GM18502 (cell line): ENCODE measurements around the gene PPP1R13B.
"Not testable (repeated sequence)": the region's sequence is repeated elsewhere in the genome, so short reads cannot be mapped to it uniquely, and the experiment has no call there.

Experiments used
- ATAC-seq: cut with Tn5 transposase; IDR thresholded peaks from one replicate; pipeline ENCODE4 v1.9.1; 2021; ENCODE audit warnings: mild to moderate bottlenecking; ENCODE audit not compliant: unreplicated experiment, poor library complexity

PPP1R13B gene

DNA sequence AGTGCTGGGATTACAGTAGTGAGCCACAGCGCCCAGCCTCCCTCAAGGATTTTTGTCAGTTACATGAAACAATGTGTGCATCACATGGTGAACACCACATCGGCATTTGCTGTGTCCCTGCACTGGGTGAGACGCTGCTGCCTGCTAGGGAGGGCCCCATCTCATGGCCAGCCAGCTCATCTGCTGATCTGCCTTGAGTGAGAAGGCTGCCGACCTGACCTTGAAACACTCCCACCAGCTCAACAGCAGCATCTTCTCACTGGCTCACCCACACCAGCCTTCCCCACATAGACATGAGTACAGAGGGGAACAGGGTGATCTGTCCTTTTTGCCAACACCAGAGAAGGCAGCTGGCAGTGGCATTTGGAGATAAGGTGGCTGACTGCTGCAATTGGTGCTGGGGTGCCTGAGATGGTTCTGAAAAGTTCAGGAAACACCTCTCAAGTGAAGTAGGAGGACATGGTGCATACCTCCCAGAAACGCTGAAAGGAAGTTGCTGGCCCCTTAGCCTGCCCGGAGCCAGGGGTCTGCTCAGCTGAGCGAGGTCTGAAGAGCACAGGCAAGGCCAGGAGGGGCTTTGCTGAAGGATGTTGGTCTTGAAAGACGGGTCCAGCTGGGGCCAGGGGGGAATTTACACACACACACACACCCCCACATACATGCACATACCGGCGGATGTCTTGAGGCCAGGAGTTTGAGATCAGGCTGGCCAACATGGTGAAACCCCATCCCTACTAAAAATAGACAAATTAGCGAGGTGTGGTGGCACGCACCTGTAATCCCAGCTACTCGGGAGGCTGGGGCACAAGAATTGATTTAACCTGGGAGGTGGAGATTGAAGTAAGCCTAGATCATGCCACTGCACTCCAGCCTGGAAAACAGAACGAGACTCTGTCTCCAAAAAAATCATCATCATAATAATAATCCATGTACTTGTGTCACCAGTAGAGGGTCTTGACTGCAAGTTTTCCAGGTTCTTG, 14.3 kb upstream of the PPP1R13B start:
- ATAC-seq: no peak

DNA sequence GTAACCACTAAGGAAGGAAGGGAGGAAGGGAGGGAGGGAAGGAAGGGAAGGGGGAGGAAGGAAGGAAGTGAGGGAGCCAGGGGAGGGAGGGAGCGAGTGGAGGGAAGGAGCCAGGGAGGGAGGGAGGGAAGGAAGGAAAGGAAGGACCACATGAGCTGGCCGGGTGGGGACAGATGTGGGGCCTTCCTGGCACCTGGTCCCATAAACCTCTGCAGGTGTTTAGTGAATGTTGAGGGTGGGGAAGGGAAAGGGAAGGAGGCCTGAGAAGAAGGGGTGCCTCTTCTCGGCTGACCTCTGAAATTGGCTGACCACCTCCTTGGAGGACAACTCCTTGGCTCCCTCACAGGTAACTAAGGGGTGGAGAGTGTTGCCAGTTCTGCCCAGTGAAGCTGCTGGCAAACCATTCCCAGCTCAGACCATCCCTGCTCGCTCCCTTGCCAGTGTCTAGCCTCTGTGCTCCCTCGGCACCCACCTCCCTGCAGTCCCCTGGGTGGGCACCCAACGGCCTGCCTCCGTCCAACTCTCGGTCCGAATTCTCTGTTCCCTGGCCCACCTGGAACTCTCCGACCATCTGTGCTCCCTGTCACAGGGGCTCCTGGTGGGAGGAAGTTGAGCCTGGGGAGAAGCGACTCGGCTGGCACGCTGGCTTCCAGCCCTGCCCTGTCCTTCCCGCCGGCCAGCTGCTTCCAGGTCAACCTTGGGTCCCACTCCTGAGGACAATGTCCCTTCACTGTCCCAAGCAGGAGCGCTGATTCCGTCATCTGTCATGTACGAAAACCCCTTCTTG, 12.2 kb upstream of the PPP1R13B start:
- ATAC-seq: no peak

DNA sequence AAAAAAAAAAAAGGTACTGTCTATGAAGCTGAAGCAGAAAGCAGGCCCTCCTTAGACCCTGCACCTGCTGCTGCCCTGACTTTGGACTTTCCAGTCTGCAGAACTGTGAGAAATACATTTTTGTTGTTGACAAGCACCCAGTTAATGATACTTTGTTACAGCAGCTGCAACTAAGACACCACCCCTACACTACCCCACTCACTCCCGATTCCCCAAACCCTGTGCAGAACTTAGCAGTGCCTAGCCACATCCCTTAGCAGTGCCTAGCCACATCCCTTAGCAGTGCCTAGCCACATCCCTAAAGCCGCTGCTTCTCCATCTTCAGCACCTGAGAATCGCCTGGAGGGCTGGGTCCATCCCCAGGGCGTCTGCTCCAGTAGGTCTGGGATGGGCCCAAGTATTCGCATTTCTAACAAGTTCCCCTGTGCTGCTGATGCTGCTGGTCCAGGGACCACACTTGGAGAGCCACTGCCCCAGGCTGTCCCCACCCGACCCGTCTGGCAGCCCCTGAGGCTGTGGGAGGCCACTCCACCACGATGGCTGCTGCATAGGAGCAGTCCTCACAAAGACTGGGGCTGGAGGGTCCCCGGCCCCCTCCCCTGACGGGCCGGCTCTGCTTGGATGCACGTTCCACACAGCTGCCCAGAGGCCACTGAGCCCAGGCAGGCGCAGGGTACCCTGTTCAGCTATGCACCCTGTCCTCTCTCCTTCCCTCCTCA, 10.8 kb upstream of the PPP1R13B start:
- no peak for ATAC-seq

DNA sequence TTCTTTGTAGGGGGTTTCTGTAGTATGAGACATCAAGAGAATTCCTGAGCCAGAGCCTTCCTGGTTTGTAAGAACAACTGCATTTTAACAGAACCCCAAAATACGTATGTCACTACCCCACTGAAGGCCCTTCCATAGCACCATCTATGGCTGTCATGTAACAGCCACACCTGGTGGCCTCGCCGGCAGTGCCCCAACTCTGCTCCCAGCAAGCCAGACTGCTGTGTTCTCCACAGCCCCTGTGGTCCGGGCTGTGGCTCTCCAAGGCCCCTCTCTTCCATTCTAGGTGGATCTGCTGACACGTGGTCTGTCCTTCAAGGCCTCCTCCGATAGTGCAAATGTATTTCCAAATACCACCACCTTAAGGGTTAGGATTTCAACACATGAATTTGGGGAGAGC, 9.9 kb upstream of the PPP1R13B start:
- no peak for ATAC-seq

DNA sequence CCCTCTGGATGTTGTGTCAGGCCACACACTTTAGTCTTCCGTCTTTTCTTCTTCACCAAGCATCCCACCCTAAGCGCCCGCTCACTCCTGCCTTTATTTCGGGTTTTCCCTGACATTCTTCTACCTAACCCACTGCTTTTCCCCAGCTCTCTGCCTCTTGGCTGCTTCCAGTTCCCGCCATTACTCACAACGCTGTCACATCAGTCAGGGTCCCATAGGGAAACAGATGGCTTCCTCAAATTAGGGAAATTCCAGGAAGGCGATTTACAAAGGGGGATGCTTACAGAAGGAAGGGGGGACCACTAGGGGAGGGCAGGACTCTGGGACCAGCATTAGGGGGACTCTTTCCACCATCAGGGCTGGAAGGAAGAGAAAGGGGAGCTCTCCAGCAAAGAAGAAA, 9.2 kb upstream of the PPP1R13B start:
- ATAC-seq: no peak

DNA sequence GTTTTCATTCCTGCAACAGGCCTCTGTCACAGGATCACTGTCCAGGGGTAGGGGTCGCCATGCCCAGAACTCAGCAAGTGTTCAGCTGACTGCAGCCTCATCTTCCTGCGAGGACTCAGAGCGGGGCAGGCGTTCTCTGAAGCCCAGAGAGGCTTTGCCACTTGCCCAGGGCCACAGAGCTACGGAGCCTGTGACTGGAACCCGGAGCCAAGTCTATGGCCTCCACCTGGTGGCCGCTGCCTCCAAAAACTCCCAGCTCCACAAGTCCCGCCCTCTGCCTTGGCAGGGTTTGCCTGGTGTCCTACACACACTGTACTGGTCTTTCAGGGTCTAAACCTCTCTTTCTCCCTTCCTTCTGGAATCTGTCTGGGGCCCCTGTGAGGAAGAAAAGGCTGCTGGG, 8.7 kb upstream of the PPP1R13B start:
- no peak for ATAC-seq

DNA sequence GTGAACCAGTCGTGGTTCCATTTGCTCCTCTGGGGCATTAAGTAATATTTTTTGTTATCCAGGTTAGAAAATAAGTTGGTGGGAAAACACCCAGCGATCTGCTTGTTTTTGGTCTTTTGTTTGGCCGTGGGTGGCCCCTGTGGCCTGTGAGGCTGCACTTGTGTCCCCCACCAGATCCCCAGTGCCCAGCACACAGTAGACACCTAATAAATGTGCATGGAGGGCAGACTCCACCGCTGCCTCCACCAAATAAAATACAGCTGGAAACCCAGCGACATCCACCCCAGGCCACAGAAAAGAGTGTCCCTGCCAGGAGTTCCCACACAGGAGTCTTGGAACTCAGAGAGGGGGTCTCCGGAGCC, 8.3 kb upstream of the PPP1R13B start:
- ATAC-seq: no peak

DNA sequence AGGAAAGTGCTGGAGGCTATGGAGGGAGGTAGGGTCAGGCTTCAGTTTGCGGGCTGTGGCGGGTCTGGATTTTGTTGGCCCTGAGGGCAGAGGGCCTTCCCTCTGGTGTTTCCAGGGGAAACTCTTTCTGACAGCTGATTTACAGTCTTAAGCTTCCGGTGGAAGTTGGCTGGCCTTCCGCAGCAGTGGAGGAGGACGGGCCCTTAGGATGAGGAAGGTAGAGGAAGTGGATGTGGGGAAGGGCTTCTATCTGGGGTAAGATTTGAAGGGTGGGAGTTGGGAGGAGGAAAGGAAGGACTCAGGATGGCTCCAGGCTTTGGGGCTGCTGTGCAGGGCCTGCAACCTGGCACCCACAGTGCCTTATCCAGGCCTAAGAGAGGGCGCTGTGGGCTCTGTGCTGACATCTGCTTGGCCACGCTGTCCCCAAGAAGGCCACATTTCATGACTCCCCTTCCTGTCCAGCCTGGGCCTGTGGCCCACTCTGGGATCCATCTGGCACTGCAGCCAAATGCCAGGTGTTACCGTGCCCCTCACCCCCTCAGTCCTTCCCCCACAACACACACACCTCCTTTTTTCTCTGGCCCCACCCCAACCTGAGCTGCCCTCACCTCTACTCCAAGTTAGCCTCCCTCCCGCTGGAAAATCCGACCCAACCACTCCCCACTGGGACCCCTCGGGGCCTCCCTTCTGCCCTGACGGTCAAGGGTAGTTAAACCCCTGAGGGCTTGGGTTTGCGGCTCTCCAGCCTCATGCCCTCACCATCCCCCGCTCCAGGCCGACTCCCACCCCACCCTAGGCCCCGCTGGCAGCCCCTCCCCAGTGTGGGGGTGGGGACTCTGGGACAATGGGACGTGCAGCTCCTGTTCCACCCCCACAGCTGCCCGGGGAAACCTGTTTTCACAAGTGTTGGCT, 7.7 kb upstream of the PPP1R13B start:
- ATAC-seq: no peak

DNA sequence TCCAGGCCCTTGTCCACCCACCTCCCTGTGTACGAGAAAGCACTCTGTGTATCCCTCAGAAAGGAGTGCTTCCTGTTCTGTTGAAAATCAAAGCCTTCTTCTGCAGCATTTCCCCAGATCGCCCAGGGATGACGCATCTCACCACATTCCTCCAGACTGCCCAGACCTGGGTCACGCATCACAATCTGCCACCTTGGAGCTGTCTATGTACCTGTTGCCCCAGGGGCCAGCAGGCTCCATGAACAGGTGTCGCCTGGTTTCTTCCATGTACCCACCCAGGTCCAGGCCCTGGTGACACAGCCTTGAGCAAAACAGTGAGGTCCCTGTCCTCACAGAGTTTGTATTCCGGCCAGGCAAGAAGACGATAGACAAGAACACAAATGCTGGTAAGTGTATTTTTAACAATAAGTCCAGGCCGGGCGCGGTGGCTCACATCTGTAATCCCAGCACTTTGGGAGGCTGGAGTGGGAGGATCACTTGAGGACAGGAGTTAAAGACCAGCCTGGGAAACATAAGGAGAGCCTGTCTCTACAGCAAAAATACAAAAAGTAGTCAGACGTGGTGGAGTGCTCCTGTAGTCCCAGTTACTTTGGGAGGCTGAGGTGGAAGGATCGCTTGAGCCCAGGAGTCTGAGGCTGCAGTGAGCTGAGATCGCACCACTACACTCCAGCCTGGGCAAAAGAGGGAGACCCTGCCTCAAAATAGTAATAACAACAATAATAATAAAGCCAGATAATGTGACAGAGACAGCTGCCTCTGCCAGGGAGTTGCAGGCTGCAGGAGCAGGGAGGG, 6.8 kb upstream of the PPP1R13B start:
- ATAC-seq: no peak

DNA sequence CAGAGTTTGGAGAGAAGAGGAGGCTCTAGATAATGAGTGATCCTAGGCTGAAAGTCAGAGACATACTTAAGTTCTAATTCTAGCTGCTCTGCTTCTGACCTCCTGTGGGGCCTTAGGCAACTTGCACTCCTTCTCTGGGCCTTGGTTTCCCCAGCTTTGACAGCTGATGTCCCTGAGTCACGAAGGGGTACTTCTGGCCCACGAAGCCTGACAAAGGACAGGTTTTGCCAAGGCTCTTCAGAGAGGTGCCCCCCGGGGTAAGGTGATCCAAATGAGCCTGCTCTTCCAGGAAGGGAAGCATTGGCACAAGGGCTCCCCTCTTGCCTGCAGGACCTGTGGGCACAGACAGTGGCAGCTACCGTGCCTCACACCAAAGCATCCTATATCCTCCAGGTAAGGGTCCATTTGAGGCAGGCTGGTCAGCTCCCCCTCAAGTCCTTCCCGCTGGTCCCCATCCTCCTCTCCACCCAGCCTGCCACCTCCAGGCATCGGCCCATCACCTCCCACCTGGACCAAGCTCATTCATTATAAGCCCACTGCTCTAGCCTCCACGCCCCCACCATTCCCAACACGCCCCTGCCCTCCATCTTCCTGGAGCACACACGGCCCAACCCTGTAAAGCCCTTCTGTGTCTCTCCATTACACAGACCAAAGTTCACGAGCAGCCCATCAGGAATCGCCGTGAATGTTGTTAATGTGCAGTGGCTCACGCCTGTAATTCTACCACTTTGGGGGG, 1.9 kb upstream of the PPP1R13B start:
- no peak for ATAC-seq

DNA sequence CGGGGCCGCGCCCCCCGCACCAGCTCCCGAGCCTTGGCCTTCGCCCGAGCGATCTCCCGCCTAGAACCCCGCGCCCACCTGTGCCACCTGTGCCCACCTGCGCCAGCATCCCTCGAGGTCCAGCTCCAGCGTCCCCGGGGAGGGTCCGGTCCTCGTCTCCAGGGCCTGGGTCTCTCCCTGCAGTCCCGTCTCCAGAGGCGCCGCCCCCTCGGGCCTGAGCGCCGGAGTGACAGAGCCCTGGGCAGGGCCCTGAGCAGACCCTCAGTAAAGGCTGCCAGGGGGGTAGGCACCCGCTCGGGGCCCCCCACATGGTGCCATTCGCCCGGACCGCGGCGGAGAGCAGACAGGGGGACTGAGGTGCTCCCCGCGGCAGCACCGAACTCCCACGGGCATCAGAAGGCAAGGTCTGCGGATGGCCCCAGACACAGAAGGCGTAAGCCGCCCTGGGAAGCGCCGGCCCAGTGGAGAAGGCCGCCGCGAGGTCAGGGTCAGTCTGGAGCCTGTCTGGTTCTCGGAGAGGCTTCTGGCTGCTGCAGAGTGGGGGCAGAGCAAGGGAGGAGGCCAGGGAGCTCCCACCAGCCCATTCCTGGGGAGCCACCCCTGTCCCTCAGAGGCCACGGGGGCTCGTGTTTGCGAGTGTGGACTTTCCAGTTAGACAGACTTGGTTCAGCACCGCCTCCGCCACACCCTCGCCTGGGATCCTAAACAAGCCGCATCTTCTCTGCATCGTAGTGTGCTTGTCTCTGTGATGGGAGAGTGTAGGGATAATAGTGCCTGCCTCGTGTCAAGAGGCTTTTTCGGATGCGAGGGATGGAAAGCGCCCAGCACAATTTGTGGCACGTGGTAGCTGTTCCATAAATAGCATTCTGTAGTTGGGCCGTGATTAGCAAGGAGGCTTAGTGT, 1.1 kb upstream of the PPP1R13B start:
- no peak for ATAC-seq

DNA sequence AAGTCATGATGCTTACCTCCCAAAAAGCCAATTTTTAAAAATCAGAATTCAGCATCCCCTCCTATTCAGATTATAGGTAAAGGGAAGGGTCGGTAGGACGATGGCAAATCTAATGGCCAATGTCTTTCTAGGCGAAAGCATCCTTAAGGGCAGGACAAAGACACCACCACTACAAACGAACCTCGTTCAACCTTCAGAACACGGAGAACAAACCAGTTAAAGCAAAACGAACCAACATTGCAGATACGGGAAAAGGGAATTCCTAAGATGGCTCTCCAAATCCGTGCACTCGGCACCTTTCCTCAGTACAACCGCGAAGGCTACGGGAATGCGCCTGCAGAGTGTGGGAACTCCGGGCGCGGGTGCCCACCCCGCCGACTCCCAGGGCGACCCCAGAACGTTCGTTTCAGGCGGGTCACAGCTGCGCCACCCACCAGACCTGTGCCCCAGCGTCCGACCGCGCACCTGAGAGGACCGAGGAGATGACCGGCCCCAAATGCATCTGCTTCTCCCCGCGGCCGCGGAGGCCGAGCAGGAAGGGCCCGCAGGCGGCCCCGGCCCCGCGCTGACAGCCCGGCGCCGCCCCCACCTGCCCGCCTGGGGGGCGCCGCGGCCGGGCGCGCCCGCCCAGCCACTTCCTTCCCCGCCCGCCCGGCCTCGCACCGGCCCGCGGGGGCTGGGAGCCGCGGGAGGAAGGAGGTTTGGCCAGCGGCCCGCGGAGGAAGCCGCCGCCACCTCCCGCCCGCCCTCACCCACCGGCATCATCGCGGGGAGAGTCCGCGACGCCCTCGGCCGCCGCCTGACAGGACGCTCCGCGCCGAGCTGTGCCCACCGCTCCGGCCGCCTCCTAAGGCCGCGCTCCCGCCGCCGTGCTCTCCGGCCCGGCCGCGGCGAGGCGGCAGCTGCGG, 578 bp downstream of the PPP1R13B start:
- peak; percentile 39 for ATAC-seq

DNA sequence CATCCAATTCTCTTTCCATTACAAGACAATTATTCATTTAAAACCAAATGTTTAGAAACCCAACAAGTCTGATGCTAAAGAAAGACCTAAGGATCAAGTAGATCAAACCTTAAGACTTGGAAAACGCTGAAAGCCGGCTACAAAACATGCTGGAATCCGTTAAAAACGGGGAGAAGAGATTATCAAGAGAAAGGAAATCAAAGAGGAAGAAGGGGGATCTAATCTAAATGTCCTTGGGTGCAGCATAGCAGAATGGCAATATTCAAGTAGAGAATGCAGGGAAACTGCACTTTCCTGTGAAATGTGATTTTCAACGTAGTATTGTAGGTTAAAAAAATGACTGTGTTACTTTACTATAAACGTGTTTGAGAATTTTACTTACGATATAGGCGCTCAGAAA, 1.3 kb downstream of the PPP1R13B start:
- no peak for ATAC-seq

DNA sequence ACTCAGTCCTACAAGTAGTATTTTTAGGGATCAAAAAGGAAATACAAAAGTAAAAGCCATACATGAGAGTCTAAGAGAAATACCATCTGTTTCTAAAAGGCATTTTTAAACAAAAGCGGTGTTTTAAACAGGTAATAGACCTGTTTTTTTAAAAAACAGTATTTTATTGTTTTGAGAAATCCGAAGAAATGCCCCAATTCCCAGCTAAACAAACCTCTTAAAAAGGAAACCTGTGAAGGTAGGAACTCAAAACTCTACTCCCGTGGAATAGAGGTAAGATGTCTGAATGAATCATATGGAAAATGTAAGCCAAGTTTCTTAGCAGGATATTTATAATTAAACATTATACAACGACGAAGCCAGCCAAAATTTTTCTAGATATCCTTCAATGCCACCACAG, 2.0 kb downstream of the PPP1R13B start:
- ATAC-seq: no peak

DNA sequence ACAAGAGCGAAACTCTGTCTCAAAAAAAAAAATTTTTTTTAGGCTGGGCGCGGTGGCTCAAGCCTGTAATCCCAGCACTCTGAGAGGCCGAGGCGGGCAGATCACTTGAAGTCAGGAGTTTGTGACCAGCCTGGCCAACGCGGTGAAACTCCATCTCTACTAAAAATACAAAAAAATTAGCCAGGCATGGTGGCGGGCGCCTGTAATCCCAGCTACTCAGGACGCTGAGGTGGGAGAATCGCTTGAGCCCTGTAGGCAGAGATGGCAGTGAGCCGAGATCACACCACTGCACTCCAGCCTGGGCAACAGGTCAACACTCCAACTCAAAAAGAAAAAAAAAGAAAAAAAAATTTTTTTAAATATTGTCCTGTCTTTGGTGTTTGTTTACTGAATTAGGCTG, 6.1 kb downstream of the PPP1R13B start:
- not testable (repeated sequence) for ATAC-seq

DNA sequence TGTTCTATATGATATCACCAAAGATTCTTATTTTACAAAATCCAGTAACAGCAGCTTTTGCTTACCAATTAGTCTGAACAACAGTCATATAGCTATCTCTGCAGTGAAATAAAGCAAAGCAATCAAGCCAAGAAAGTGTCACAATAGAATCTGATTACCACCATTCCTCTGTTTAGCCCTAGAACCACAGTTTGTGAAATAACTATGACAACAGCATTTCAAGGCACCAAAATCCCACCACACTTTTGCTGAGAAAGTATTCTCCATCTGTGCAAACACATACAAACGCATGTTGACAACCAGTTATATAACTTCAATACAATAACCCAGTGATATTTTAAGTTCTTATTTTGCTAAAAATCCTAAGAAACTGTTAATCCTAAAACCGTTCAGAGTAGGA, 7.4 kb downstream of the PPP1R13B start:
- ATAC-seq: no peak
